Measurements from ENCODE around the gene FGF14.

DNA sequence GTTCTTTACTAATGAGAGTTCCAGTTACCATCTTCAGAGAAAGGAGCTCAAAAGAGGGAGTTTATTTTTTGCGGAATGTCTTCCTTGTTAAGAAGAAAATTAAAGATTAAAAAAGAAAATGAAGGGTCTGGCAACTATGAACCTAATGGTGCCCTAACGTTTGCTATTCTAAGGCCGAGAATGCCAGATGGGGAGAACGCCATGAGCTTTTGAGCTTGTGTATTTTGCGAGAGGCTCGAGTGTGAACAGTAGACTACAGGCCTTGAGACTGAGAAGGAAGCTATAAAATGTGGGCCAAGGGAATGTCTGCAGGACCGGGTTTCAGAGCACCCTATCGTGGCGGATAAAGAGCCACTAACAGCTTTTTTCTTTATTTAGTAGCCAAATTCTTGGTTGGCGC is 6.7 kb downstream of the FGF14 start:
- no peak for TF ChIP-seq ZNF274 (IDR thresholded peaks at IDR 0.05; ENCODE audit: low read depth, low read length)
- TF ChIP-seq SUZ12 (IDR thresholded peaks at IDR 0.05; ENCODE audit: extremely low read depth, insufficient read depth, insufficient read length): no peak
